Endothelial cell of umbilical vein (primary cell): Measurements from ENCODE around the gene MFAP2. TPM values are rescaled to one million over a fixed set of nuclear protein-coding genes. Genes with fewer than 3 reads are reported as not detected.

Experiments used
- BruUV-seq: library from RNA; stranded (reverse); fragments of 400-500 nt; replicated peaks from 2 replicates; lab custom pipeline; 2021; lab: Mats Ljungman, UMichigan
- CTCF ChIA-PET: fragments of 300-600, 350-600 bp; sonication (Branson Sonifier 250); formaldehyde crosslinking; loops from one replicate; lab custom pipeline; 2021; ENCODE audit warnings: antibody characterized with exemption, inconsistent platforms; lab: Charles Lee
- POLR2A ChIA-PET: fragments of 300-600, 350-600 bp; sonication (Branson Sonifier 250); formaldehyde crosslinking; loops from one replicate; lab custom pipeline; 2021; ENCODE audit warnings: antibody characterized with exemption, inconsistent platforms; lab: Charles Lee
- DNase-seq: peaks from one replicate; pipeline ENCODE4 v3.0.0-alpha.2; 2011; ENCODE audit warnings: low read depth, low spot score
- FAIRE-seq: peaks from 2 replicates; lab custom pipeline; 2011; peaks lifted over from hg19 to GRCh38; lab: Jason Lieb, UNC
- H2AFZ ChIP-seq: 2 replicates; pipeline ENCODE4 v1.6.0; 2012; ENCODE audit warnings: low read depth, low read length, control low read depth, inconsistent platforms
- H3K27ac ChIP-seq: 2 replicates; pipeline ENCODE4 v1.5.1; 2011; ENCODE audit warnings: low read depth, mild to moderate bottlenecking, control low read depth, low read length, moderate library complexity; ENCODE audit not compliant: insufficient read depth
- H3K27me3 ChIP-seq, 2 experiments: 2 replicates each; pipeline versions ENCODE4 v1.6.0 to v1.6.1; 2011; ENCODE audit warnings: low read length in 2 of 2, mixed read lengths in 1 of 2; ENCODE audit not compliant: control insufficient read depth in 2 of 2, insufficient read depth in 2 of 2
- H3K36me3 ChIP-seq, 2 experiments: 2 replicates in 1 of 2; 3 replicates in 1 of 2; pipeline ENCODE4 v1.5.1; 2011; ENCODE audit warnings: low read length in 2 of 2, mild to moderate bottlenecking in 1 of 2, moderate library complexity in 1 of 2; ENCODE audit not compliant: control insufficient read depth in 2 of 2, insufficient read depth in 2 of 2; ENCODE audit errors: extremely low read depth in 1 of 2
- H3K4me1 ChIP-seq: 3 replicates; pipeline ENCODE4 v1.5.1; 2011; ENCODE audit warnings: mild to moderate bottlenecking, low read length; ENCODE audit not compliant: control insufficient read depth, insufficient read depth; ENCODE audit errors: extremely low read depth
- H3K4me2 ChIP-seq: 2 replicates; pipeline ENCODE4 v1.6.1; 2011; ENCODE audit warnings: low read length, control low read depth, mixed read lengths; ENCODE audit not compliant: insufficient read depth
- H3K4me3 ChIP-seq, 3 experiments: fragments of 200-600 bp in 1 of 3; sonication (generic), shearing (Covaris generic) in 1 of 3; replicated peaks in 1 of 3; 2 replicates each; pipeline ENCODE4 v1.5.1; 2011 to 2016; ENCODE audit warnings: control low read depth in 3 of 3, low read length in 3 of 3, mild to moderate bottlenecking in 2 of 3, inconsistent platforms in 1 of 3, low read depth in 1 of 3, moderate library complexity in 1 of 3; ENCODE audit not compliant: insufficient read depth in 1 of 3
- H3K79me2 ChIP-seq: 2 replicates; pipeline ENCODE4 v1.6.0; 2012; ENCODE audit warnings: low read length, inconsistent platforms; ENCODE audit not compliant: control insufficient read depth, insufficient read depth
- H3K9ac ChIP-seq: replicated peaks from 2 replicates; pipeline ENCODE3; 2011; ENCODE audit warnings: low read length, control low read depth; ENCODE audit not compliant: insufficient read depth; ENCODE audit errors: extremely low read depth
- H3K9me1 ChIP-seq: replicated peaks from 3 replicates; pipeline ENCODE4 v1.6.0; 2011; ENCODE audit warnings: mild to moderate bottlenecking, low read length; ENCODE audit not compliant: control insufficient read depth, insufficient read depth; ENCODE audit errors: extremely low read depth
- H3K9me3 ChIP-seq: replicated peaks from 2 replicates; pipeline ENCODE4 v1.5.1; 2012; ENCODE audit warnings: low read length, inconsistent platforms; ENCODE audit not compliant: control insufficient read depth, insufficient read depth
- H4K20me1 ChIP-seq: replicated peaks from 2 replicates; pipeline ENCODE3; 2011; ENCODE audit warnings: mild to moderate bottlenecking, low read length; ENCODE audit not compliant: control insufficient read depth, insufficient read depth; ENCODE audit errors: extremely low read depth
- EZH2 ChIP-seq: IDR thresholded peaks from 2 replicates; pipeline ENCODE4 v1.6.1; 2012; ENCODE audit warnings: borderline replicate concordance, low read depth, mild to moderate bottlenecking, moderate library complexity, low read length, inconsistent platforms; ENCODE audit not compliant: severe bottlenecking
- FOS ChIP-seq: IDR thresholded peaks from 2 replicates; pipeline ENCODE4 v1.6.1; 2011; ENCODE audit warnings: mild to moderate bottlenecking, low read length, moderate library complexity, borderline replicate concordance; ENCODE audit not compliant: insufficient read depth
- GATA2 ChIP-seq: IDR thresholded peaks from 2 replicates; pipeline ENCODE4 v1.7.0; 2011; ENCODE audit warnings: low read depth, mild to moderate bottlenecking, moderate library complexity, mixed read lengths, low read length; ENCODE audit not compliant: insufficient read length, insufficient read depth
- JUN ChIP-seq: IDR thresholded peaks from 2 replicates; pipeline ENCODE4 v1.6.1; 2011; ENCODE audit warnings: borderline replicate concordance, low read depth; ENCODE audit not compliant: insufficient read length, insufficient read depth
- MYC ChIP-seq: IDR thresholded peaks from one replicate; pipeline ENCODE4 v1.6.1; 2011; ENCODE audit warnings: mild to moderate bottlenecking, low read depth, low read length
- POLR2A ChIP-seq: IDR thresholded peaks from 2 replicates; pipeline ENCODE4 v1.6.1; 2012; ENCODE audit warnings: low read depth, mild to moderate bottlenecking, control low read depth, low read length
- POLR2AphosphoS5 ChIP-seq: IDR thresholded peaks from 2 replicates; pipeline ENCODE4 v1.6.1; 2012; ENCODE audit warnings: low read depth, mild to moderate bottlenecking, control low read depth, low read length, moderate library complexity; ENCODE audit not compliant: insufficient read depth
- dilution Hi-C: fragments of 300-500 bp; cut with MboI; formaldehyde crosslinking; loops from one replicate; pipeline ENCODE4 v1.15.0; 2019; ENCODE audit warnings: low sequenced_read_pairs; ENCODE audit not compliant: extremely low pct_ligation_motif_present
- intact Hi-C: fragments of 100-400 bp; cut with micrococcal nuclease; formaldehyde crosslinking; loops from one replicate; pipeline ENCODE4 v1.10.0; 2022
- polyA plus RNA-seq, 4 experiments: library from polyadenylated mRNA; depleted of rRNA in 3 of 4; stranded (reverse) in 3 of 4; unstranded in 1 of 4; fragments of >200 nt; gene quantifications; 2 replicates each; pipeline versions ENCODE4 v1.2.1 to v1.2.3, GENCODE V29; 2011 to 2012; ENCODE audit warnings: missing spikeins in 1 of 4
- total RNA-seq: library from RNA; stranded (reverse); gene quantifications from 2 replicates; pipeline ENCODE4 v1.2.3, GENCODE V29; 2021
- TF ChIP-seq, protein P1 (sequence below), 2 donors: IDR thresholded peaks; 1 replicate in 1 of 2; 2 replicates in 1 of 2; pipeline ENCODE4 v1.5.1; 2011; ENCODE audit warnings: low read length in 2 of 2, mild to moderate bottlenecking in 2 of 2, moderate library complexity in 2 of 2, control low read depth in 1 of 2, inconsistent platforms in 1 of 2, low read depth in 1 of 2; ENCODE audit not compliant: insufficient read depth in 1 of 2; ENCODE audit errors: extremely low read depth in 1 of 2
- TF ChIP-seq, protein P2 (sequence below): IDR thresholded peaks from 2 replicates; pipeline ENCODE4 v1.6.1; 2011; ENCODE audit not compliant: insufficient read depth, insufficient read length

The MFAP2 gene
- total and polyA plus RNA-seq, 2 donors (not counting 3 experiments of a cell fraction or from before 2014, with no cell fraction given), result 37.9 to 138 TPM

DNA sequence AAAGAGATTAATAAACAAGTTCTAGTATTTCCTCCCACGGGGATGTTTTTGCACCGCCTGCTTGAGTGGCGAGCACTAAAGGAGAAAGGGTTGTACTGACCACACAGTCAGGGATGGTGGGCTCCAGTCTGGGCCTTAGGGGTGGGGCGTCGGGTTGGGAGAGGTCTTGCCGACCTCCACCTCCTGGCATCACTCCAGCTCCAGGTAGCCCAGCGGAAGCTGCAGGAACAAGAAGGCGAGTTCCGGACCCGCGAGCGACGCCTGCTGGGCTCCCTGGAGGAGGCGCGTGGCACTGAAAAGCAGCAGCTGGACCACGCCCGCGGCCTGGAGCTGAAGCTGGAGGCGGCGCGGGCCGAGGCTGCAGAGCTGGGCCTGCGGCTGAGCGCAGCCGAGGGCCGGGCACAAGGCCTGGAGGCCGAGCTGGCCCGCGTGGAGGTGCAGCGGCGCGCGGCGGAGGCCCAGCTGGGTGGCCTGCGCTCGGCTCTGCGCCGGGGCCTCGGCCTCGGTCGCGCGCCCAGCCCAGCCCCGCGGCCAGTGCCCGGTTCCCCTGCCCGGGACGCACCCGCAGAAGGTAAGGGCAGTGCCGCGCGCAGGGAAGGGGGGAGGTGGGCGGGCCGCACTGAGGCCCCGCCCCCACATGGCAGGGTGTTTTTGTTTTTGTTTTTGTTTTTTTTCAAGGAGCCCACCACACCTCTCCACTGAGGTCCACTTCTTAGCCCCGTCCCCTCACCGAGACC lies 19.7 kb downstream of the MFAP2 start:
- peak; percentile 64 for TF ChIP-seq POLR2A
- peak; percentile 75 for TF ChIP-seq POLR2AphosphoS5
- TF ChIP-seq, protein P1, sequence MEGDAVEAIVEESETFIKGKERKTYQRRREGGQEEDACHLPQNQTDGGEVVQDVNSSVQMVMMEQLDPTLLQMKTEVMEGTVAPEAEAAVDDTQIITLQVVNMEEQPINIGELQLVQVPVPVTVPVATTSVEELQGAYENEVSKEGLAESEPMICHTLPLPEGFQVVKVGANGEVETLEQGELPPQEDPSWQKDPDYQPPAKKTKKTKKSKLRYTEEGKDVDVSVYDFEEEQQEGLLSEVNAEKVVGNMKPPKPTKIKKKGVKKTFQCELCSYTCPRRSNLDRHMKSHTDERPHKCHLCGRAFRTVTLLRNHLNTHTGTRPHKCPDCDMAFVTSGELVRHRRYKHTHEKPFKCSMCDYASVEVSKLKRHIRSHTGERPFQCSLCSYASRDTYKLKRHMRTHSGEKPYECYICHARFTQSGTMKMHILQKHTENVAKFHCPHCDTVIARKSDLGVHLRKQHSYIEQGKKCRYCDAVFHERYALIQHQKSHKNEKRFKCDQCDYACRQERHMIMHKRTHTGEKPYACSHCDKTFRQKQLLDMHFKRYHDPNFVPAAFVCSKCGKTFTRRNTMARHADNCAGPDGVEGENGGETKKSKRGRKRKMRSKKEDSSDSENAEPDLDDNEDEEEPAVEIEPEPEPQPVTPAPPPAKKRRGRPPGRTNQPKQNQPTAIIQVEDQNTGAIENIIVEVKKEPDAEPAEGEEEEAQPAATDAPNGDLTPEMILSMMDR (IDR thresholded peaks at IDR 0.05; ENCODE audit: extremely low read depth in 1 of 2, insufficient read depth in 1 of 2, low read depth in 1 of 2, low read length in 2 of 2), result peak; percentile 77 to 85
- TF ChIP-seq, protein P2, sequence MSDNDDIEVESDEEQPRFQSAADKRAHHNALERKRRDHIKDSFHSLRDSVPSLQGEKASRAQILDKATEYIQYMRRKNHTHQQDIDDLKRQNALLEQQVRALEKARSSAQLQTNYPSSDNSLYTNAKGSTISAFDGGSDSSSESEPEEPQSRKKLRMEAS, result peak; percentile 34
- TF ChIP-seq EZH2, result no peak
- no peak for TF ChIP-seq JUN
- no peak for TF ChIP-seq GATA2
- no peak for TF ChIP-seq MYC
- TF ChIP-seq FOS, result no peak
- H3K9ac ChIP-seq, result peak overlapping the region; percentile 24
- DNase-seq (peak; percentile 69), FAIRE-seq (peak; percentile 91)
- dilution Hi-C loops (no loop called here), intact Hi-C loops (loop anchor here (1.0 kb wide), 2 partner anchors 9 to 24 kb away; no protein-coding TSS in a partner anchor)
- CTCF ChIA-PET, result interaction anchor here (0.5 to 5.4 kb wide), 29 partner anchors 9 to 340 kb away, joined by 3 to 32 read pairs (median 4); partner anchors contain the start of genes CROCC and MFAP2
- H3K9me1 ChIP-seq, result no peaks in the 10 kb centered on the region
- no peaks in the 10 kb centered on the region for H3K79me2 ChIP-seq
- H4K20me1 ChIP-seq, result no peaks in the 10 kb centered on the region
- no peaks in the 10 kb centered on the region for H3K27me3 ChIP-seq
- no peaks in the 10 kb centered on the region for H3K4me1 ChIP-seq
- BruUV-seq, result no TSS peak
- H3K4me2 ChIP-seq, result peak overlapping the region; percentile 59
- POLR2A ChIA-PET, result no interaction called here
- H2AFZ ChIP-seq, result peak overlapping the region; percentile 73
- H3K27ac ChIP-seq, result no peak overlapping the region
- no peaks in the 10 kb centered on the region for H3K9me3 ChIP-seq
- H3K36me3 ChIP-seq, result peaks cover 0 to 2% of the 10 kb centered on the region in 2 experiments
- peak overlapping the region in 2 of 3 experiments; percentile 18 to 27 for H3K4me3 ChIP-seq
